Left hindlimb (tissue), 1 donor: ENCODE measurements around the gene LPAR5.

Source experiments
- DNase-seq: peaks from one replicate; pipeline ENCODE4 v3.0.0-alpha.2; 2018

Gene LPAR5

GRCh38 chr12:6635856-6636531 is at the start of gene LPAR5:
LPAR5 (minus strand) TSS chr12:6635959; CDS start chr12:6621248, 14,711 bp downstream.
- peak; percentile 37 for DNase-seq

DNA sequence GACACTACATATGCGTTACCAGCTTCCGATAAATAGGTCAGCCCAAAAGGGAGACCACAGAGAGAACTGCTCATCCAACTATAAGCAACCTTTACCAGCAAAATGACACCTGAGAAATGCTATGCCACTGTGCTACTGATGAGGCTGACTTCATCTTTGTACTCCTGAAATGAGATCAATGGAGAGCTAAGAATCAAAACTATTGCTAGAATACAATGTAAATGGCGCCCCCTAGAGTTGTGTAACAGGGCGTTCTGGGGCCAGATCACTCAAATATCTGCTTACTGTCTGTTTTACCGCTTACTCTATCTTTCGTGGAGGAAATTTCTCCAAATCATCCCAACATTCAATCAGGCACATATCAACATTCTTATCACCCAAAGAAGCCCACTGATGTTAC is 48.9 kb upstream of the LPAR5 start:
- no peak for DNase-seq

GRCh38 chr12:6676962-6677361 is 41.2 kb upstream of the LPAR5 start:
- DNase-seq = no peak

DNA sequence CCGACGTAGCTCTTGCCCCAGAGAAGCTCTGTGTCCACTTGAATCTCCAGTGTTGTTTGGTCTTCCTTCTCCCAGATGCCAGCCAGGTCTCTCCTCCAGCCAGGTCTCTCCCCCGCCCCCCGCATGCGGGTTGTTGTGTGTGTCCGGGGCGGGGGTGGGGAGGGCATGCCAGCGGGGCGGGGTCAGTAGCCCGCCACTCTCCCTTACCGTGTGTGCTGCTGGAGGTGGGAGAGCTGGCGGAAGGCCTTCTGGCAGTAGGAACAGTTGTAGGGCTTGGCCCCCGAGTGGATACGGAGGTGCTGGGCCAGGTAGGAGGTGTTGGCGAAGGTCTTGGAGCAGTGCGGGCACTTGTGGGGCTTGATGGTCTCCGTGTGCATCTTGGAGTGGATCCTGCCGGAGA is 36.4 kb upstream of the LPAR5 start:
- no peak for DNase-seq

GRCh38 chr12:6667559-6668210 is 31.9 kb upstream of the LPAR5 start:
- DNase-seq = no peak

DNA sequence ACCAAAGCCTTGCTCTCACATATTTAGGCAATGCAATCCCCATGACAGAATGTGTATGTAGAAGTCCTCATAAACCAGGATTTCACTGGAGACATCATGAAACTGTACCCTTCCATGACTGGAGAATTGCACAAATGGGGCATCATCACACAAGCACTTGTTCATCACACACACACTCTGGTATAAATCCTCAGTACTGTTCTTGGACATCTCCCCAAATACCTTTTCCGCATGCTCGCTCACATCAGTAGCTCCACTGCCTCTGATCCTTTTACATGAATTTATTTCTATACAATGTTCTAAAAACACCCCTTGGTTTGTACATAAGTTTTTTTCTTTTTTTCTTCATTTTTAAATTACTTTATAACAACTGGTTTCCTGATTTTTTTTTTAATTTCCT is 30.5 kb upstream of the LPAR5 start:
- DNase-seq = no peak

DNA sequence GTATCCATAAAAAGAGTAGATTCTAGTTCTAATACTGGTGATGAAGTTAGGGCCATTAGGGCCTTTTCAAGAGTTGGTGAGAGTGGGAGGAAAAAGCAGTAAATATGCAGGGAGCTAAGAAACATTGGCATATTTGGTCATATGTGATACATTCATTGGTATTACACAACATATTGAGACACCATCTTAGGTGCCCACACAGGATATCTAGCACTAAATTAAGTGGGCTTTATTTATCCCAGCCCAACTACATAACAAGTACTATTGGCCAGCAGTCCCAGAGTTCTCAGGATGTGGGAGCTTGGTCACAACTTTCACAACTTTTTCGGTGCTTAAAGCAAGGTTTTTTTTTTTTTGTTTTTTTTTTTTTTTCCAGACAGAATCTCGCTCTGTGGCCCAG is 29.1 kb upstream of the LPAR5 start:
- DNase-seq = no peak

- peak; percentile 99 for DNase-seq
Measured at GRCh38 chr12:6662906-6663742, 27.4 kb upstream of the LPAR5 start, which contains the start of gene ING4. ING4 (minus strand) TSS chr12:6663119; CDS start chr12:6663101, 18 bp downstream.

GRCh38 chr12:6662602-6662905 is 26.8 kb upstream of the LPAR5 start:
- DNase-seq = no peak

GRCh38 chr12:6653987-6654386 is 18.2 kb upstream of the LPAR5 start:
- DNase-seq = no peak

- no peak for DNase-seq
Measured at GRCh38 chr12:6653342-6653741, 17.6 kb upstream of the LPAR5 start.

GRCh38 chr12:6652391-6652790 is 16.6 kb upstream of the LPAR5 start:
- DNase-seq = no peak

GRCh38 chr12:6650832-6651231 is 15.1 kb upstream of the LPAR5 start:
- no peak for DNase-seq

GRCh38 chr12:6647083-6647604 is 11.4 kb upstream of the LPAR5 start, which contains the start of gene ACRBP:
ACRBP (minus strand) TSS chr12:6647432; CDS start chr12:6647366, 66 bp downstream.
- peak; percentile 70 for DNase-seq

DNA sequence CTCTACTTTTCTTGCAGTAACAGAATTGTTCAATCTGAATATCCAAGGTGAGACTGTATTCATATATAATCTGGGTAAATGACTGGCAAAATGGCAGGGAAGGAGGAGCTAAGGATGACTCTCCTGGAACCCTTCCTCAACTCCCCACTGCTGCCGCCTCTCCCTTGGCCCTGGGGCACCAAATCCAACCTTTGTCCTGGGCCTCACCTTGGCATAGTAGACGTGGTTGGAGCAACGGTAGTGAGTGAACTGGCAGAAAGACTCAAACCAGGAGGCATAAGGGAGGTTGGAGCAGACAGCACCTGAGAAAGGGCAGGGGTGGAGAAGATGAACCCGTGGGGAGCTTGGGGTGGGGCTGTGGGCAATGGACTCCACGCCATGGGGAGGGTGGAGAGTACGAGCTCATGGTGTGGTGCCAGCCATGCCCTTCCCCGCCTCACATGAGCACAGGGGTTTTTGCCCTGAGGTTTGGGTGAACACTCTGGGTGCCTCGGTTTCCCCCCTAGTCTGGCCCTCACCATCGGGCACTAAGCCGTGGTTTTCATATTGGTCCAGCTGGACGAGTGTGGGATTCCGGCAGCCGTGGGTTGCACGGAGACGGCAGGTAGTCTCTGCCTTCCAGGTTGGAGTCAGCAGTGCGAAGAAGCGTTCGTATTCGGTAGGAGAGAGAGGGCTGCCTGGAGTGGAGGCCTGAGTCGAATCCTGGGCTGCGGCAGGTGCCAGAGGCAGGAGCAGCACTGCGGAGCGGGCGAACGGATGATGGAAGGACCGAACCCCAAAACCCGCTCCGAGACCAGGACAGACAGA is 10.7 kb upstream of the LPAR5 start:
- DNase-seq = no peak

DNA sequence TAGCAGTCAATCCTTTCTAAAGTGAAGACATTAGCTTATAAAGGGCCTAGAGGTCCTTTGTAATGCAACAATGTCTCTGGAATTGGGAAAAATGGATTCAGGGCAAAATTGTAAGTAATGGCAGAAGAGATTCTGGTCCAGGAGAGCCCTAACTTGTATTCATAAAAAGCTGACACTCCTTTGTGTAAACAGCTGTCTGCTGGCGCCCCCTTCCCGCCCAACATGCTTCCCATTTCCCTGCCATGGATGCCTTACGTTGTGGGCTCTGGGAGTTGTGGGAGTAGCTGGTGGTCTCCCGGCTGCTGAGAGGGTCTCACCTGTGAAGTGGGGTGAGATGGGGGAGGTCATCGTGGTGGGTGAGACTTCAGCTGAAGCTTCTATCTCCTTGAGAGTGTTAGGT is 9.1 kb upstream of the LPAR5 start:
- peak; percentile 60 for DNase-seq

- DNase-seq = no peak
Measured at GRCh38 chr12:6644257-6644596, 8.5 kb upstream of the LPAR5 start.

GRCh38 chr12:6643569-6644256 is 8.0 kb upstream of the LPAR5 start:
- DNase-seq = no peak

GRCh38 chr12:6641131-6641530 is 5.4 kb upstream of the LPAR5 start:
- no peak for DNase-seq

DNA sequence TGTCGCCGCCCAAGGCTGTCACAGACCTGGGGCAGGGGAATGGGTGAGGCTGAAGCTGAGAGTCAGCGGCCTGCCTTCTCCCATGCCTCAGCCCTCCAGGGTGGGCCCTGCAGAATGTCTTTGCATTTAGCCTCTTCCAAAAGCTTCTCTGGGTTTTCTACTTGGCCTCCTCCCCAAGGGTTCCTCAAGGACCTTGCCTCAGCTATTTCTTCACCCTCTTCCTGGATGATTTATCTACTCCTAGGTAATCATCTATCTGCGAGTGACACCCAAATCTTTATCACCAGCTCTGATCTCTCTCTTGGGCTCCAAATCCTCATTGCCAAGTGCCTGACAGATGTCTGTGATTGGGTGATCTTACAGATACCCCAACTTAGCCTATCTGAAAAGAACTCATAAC is 4.7 kb upstream of the LPAR5 start:
- DNase-seq = no peak

- no peak for DNase-seq
Measured at GRCh38 chr12:6639151-6639801, 3.5 kb upstream of the LPAR5 start.

DNA sequence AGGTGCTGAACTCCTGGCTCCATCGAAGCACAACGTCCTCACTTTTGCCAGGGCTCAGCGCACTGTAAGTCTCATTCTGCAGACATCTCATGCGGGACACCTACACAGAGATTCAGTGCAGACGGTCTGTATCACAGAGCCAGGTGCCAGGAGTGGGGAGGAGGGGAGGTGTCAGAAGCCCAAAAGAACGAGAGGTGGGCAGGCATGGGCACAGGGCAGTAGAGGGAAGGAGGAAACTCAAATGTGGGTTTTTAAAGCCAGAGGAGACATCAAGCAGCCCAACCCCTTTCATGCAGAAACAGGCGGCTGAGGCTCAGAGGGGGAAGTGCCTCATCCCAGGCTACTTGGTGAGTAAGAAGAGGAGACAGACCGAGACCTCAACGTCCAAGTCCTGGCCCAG is 2.5 kb upstream of the LPAR5 start:
- DNase-seq = no peak
